NK-92 (cell line): ENCODE measurements around the gene HIVEP3.
"Not testable (repeated sequence)": the region's sequence is repeated elsewhere in the genome, so short reads cannot be mapped to it uniquely, and the experiment has no call there.

ENCODE experiments used
- DNase-seq: peaks from one replicate; lab custom pipeline; 2025; ENCODE audit not compliant: unreplicated experiment; lab: John Stamatoyannopoulos, UW

The HIVEP3 gene

GRCh38 chr1:41698916-41699860, 219.5 kb downstream of the HIVEP3 start:
- no peak for DNase-seq

GRCh38 chr1:41696381-41696780, 222.3 kb downstream of the HIVEP3 start:
- no peak for DNase-seq

- DNase-seq, result no peak
Observed at GRCh38 chr1:41695118-41695745, 223.5 kb downstream of the HIVEP3 start.

GRCh38 chr1:41691966-41692365, 226.8 kb downstream of the HIVEP3 start:
- not testable (repeated sequence) for DNase-seq

- no peak for DNase-seq
Observed at GRCh38 chr1:41691424-41691823, 227.3 kb downstream of the HIVEP3 start.

- DNase-seq, result no peak
Observed at GRCh38 chr1:41690331-41690730, 228.4 kb downstream of the HIVEP3 start.

GRCh38 chr1:41689558-41689981, 229.2 kb downstream of the HIVEP3 start:
- no peak for DNase-seq

GRCh38 chr1:41689139-41689538, 229.6 kb downstream of the HIVEP3 start:
- no peak for DNase-seq

- DNase-seq, result no peak
Observed at GRCh38 chr1:41687007-41687406, 231.7 kb downstream of the HIVEP3 start.

GRCh38 chr1:41683681-41684500, 234.8 kb downstream of the HIVEP3 start:
- no peak for DNase-seq

GRCh38 chr1:41682845-41683625, 235.7 kb downstream of the HIVEP3 start:
- no peak for DNase-seq

- DNase-seq, result no peak
Observed at GRCh38 chr1:41682149-41682548, 236.6 kb downstream of the HIVEP3 start.

- no peak for DNase-seq
Observed at GRCh38 chr1:41681331-41682098, 237.2 kb downstream of the HIVEP3 start.

- DNase-seq, result no peak
Observed at GRCh38 chr1:41679994-41680393, 238.7 kb downstream of the HIVEP3 start.

GRCh38 chr1:41679531-41679930, 239.2 kb downstream of the HIVEP3 start:
- no peak for DNase-seq

- DNase-seq, result no peak
Observed at GRCh38 chr1:41678111-41678878, 240.4 kb downstream of the HIVEP3 start.

- DNase-seq, result no peak
Observed at GRCh38 chr1:41677620-41678019, 241.1 kb downstream of the HIVEP3 start.

- no peak for DNase-seq
Observed at GRCh38 chr1:41675401-41675800, 243.3 kb downstream of the HIVEP3 start.

GRCh38 chr1:41674522-41674921, 244.2 kb downstream of the HIVEP3 start:
- no peak for DNase-seq
